HEK293T (cell line): ENCODE data around the gene MRAS.

Source experiments
- BHLHE40 ChIP-seq: fragments of 450-650 bp; IDR thresholded peaks from 2 replicates; pipeline ENCODE4 v1.6.1; 2016; ENCODE audit warnings: mild to moderate bottlenecking, moderate library complexity, borderline replicate concordance
- SP1 ChIP-seq: fragments of 450-650 bp; IDR thresholded peaks from 2 replicates; pipeline ENCODE4 v1.6.1; 2017
- TF ChIP-seq, protein P1 (sequence below): fragments of 450-650 bp; IDR thresholded peaks from 2 replicates; pipeline ENCODE4 v1.6.1; 2016

DNA sequence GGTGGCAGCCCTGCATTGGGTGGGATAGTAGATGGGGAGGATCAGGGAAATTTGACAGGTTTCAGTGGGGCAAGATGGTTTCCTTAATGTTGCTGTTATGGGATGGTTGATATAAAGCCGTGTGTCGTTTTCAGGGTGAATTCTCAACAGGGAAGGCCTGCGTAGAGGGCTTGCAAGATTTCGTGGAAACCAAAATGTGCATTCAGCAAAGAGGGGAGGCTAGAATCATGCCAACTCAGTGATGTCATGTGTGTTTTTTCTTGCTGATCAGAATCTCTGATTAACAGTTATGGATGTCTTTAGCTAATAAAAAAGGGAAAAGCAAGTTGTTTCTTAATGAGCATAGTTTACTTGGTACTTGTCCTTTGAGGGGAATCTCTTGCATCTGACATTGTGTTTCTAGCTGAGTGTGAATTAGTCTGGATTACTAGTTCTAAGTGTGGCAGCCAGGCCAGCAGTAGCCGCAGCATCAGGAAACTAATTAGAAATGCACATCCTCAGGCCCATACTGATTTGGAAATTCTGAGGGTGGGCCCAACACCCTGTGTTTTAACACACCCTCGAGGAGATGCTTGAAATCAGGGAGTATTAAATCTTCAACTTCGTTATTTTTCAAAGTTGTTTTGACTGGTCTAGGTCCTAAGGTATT is 24.8 kb downstream of the MRAS start:
- TF ChIP-seq SP1 (no peak), BHLHE40 (no peak)
- TF ChIP-seq, protein P1, sequence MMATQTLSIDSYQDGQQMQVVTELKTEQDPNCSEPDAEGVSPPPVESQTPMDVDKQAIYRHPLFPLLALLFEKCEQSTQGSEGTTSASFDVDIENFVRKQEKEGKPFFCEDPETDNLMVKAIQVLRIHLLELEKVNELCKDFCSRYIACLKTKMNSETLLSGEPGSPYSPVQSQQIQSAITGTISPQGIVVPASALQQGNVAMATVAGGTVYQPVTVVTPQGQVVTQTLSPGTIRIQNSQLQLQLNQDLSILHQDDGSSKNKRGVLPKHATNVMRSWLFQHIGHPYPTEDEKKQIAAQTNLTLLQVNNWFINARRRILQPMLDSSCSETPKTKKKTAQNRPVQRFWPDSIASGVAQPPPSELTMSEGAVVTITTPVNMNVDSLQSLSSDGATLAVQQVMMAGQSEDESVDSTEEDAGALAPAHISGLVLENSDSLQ: no peak
